ENCODE measurements around the gene AP2A2. TPM values are rescaled to one million over a fixed set of nuclear protein-coding genes. Genes with fewer than 3 reads are reported as not detected.
A peak's percentile ranks its signal among the peaks of the same experiment; 100 is the strongest.

AP2A2 gene
- total RNA-seq, 2 donors from 2014 or later: 79.4 to 97.7 TPM

DNA sequence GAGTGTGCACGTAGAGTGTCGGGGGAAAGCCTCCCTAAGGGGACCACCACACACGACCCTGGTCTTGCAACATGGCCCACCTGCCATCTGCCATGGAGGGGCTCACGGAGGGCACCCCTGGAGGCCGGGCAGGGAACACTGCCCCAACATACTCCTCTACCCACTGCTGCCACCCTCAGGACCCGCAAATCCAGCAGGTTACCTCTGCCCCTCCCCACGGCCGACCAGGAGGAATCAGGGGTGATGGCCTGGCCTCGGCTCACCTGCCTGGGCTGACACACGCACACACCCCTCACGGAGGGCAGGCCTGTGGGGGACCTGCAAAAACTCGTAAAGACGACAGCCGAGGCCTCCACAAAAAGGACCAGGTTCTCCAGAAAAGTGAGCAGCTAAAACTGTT lies 45.2 kb upstream of the AP2A2 start:
- Histone ChIP-seq H3K4me1 (ENCODE audit: control insufficient read depth, insufficient read depth, low read length) (no peaks in the 10 kb centered on the region), H3K27me3 (ENCODE audit: control insufficient read depth, insufficient read depth, low read length, poor library complexity, severe bottlenecking) (no peaks in the 10 kb centered on the region), H3K9me3 (ENCODE audit: control insufficient read depth, low read length) (no peaks in the 10 kb centered on the region), H3K27ac (ENCODE audit: low read depth, low read length) (no peak overlapping the region), H3K36me3 (ENCODE audit: control insufficient read depth, insufficient read depth, low read length) (peaks cover 18% of the 10 kb centered on the region), H3K9ac (ENCODE audit: extremely low read depth, low read length, poor library complexity, severe bottlenecking) (no peak overlapping the region), H3K4me3 (ENCODE audit: low read length) (no peak overlapping the region)
- H3K4me3 Mint-ChIP-seq: no peak overlapping the region
- TF ChIP-seq, protein P1, sequence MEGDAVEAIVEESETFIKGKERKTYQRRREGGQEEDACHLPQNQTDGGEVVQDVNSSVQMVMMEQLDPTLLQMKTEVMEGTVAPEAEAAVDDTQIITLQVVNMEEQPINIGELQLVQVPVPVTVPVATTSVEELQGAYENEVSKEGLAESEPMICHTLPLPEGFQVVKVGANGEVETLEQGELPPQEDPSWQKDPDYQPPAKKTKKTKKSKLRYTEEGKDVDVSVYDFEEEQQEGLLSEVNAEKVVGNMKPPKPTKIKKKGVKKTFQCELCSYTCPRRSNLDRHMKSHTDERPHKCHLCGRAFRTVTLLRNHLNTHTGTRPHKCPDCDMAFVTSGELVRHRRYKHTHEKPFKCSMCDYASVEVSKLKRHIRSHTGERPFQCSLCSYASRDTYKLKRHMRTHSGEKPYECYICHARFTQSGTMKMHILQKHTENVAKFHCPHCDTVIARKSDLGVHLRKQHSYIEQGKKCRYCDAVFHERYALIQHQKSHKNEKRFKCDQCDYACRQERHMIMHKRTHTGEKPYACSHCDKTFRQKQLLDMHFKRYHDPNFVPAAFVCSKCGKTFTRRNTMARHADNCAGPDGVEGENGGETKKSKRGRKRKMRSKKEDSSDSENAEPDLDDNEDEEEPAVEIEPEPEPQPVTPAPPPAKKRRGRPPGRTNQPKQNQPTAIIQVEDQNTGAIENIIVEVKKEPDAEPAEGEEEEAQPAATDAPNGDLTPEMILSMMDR (conservative IDR thresholded peaks at IDR 0.05): peak; percentile 36
- H3K36me3 Mint-ChIP-seq (ENCODE audit: low read depth): peaks cover 48% of the 10 kb centered on the region
- no peak overlapping the region for H3K27ac Mint-ChIP-seq
- 92 to 93% methylated on average over 7 to 14 of the region's 14 CpGs for WGBS, 2 experiments (ENCODE audit: insufficient coverage in 1 of 2, insufficient read length in 1 of 2)
- H3K27me3 Mint-ChIP-seq (ENCODE audit: insufficient read depth): no peaks in the 10 kb centered on the region
- DNase-seq: no peak
- no peaks in the 10 kb centered on the region for H3K4me1 Mint-ChIP-seq
- no peaks in the 10 kb centered on the region for H3K9me3 Mint-ChIP-seq

DNA sequence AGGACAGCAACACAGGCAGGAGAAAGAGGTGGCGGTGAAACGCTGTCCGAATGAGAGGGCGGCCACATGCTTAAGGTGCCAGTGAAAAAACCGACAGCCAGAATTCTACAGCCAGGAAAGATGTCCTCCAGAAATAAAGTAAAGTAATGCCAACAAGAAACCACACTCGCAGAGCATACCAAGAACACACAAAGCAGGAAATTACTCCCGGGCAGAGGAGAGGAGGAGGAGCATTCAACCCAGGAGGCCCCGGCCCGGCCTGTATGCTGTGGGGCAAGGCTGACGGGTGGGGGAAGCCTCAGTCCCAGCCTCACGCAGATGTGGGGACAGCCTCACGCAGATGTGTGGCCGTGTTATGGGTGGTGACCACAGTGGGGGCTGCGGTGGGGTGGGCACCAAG lies 43.1 kb upstream of the AP2A2 start:
- Mint-ChIP-seq H3K36me3 (ENCODE audit: low read depth) (peaks cover 47% of the 10 kb centered on the region), H3K27ac (no peak overlapping the region), H3K27me3 (ENCODE audit: insufficient read depth) (no peaks in the 10 kb centered on the region), H3K9me3 (no peaks in the 10 kb centered on the region), H3K4me1 (no peaks in the 10 kb centered on the region), H3K4me3 (no peak overlapping the region)
- Histone ChIP-seq H3K9ac (ENCODE audit: extremely low read depth, low read length, poor library complexity, severe bottlenecking) (no peak overlapping the region), H3K27ac (ENCODE audit: low read depth, low read length) (no peak overlapping the region), H3K27me3 (ENCODE audit: control insufficient read depth, insufficient read depth, low read length, poor library complexity, severe bottlenecking) (no peaks in the 10 kb centered on the region), H3K9me3 (ENCODE audit: control insufficient read depth, low read length) (no peaks in the 10 kb centered on the region), H3K4me1 (ENCODE audit: control insufficient read depth, insufficient read depth, low read length) (no peaks in the 10 kb centered on the region), H3K4me3 (ENCODE audit: low read length) (no peak overlapping the region), H3K36me3 (ENCODE audit: control insufficient read depth, insufficient read depth, low read length) (peaks cover 24% of the 10 kb centered on the region)
- TF ChIP-seq, protein P1 (conservative IDR thresholded peaks at IDR 0.05): no peak
- WGBS, 2 experiments (ENCODE audit: insufficient coverage in 1 of 2, insufficient read length in 1 of 2): 92 to 96% methylated on average over 13 to 14 of the region's 14 CpGs
- DNase-seq: no peak

DNA sequence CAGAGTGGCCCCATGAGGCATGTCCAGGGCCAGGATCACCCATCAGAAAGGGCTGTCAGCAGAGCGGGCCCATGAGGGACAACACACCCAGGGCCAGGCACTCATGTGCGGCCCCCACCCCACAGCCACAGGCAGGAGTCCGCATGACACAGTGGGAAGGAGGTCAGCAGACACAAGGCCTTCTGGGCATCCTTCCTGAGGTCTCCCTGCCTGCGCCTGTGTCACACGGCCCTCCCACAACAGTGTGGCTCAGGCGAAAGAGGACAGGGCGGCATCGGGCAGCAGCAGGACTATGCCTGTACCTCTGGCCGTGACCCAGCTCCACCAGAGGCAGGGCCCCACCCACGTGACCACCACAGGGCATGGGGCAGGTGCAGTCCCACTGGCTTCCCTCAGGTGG lies 42.1 kb upstream of the AP2A2 start:
- 84 to 85% methylated on average over 8 to 10 of the region's 10 CpGs for WGBS, 2 experiments (ENCODE audit: insufficient coverage in 1 of 2, insufficient read length in 1 of 2)
- Mint-ChIP-seq H3K9me3 (no peaks in the 10 kb centered on the region), H3K27me3 (ENCODE audit: insufficient read depth) (no peaks in the 10 kb centered on the region), H3K4me1 (no peaks in the 10 kb centered on the region), H3K36me3 (ENCODE audit: low read depth) (peaks cover 48% of the 10 kb centered on the region), H3K27ac (no peak overlapping the region), H3K4me3 (no peak overlapping the region)
- H3K9ac ChIP-seq (ENCODE audit: extremely low read depth, low read length, poor library complexity, severe bottlenecking): no peak overlapping the region
- DNase-seq: no peak
- H3K27me3 ChIP-seq (ENCODE audit: control insufficient read depth, insufficient read depth, low read length, poor library complexity, severe bottlenecking): no peaks in the 10 kb centered on the region
- H3K9me3 ChIP-seq (ENCODE audit: control insufficient read depth, low read length): no peaks in the 10 kb centered on the region
- H3K4me1 ChIP-seq (ENCODE audit: control insufficient read depth, insufficient read depth, low read length): no peaks in the 10 kb centered on the region
- TF ChIP-seq, protein P1 (conservative IDR thresholded peaks at IDR 0.05): no peak
- peaks cover 24% of the 10 kb centered on the region for H3K36me3 ChIP-seq (ENCODE audit: control insufficient read depth, insufficient read depth, low read length)
- H3K27ac ChIP-seq (ENCODE audit: low read depth, low read length): no peak overlapping the region
- no peak overlapping the region for H3K4me3 ChIP-seq (ENCODE audit: low read length)
